ENCODE results near the gene LRPAP1.
"Not testable (repeated sequence)": the region's sequence is repeated elsewhere in the genome, so short reads cannot be mapped to it uniquely, and the experiment has no call there.

Gene LRPAP1, protein sequence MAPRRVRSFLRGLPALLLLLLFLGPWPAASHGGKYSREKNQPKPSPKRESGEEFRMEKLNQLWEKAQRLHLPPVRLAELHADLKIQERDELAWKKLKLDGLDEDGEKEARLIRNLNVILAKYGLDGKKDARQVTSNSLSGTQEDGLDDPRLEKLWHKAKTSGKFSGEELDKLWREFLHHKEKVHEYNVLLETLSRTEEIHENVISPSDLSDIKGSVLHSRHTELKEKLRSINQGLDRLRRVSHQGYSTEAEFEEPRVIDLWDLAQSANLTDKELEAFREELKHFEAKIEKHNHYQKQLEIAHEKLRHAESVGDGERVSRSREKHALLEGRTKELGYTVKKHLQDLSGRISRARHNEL

DNA sequence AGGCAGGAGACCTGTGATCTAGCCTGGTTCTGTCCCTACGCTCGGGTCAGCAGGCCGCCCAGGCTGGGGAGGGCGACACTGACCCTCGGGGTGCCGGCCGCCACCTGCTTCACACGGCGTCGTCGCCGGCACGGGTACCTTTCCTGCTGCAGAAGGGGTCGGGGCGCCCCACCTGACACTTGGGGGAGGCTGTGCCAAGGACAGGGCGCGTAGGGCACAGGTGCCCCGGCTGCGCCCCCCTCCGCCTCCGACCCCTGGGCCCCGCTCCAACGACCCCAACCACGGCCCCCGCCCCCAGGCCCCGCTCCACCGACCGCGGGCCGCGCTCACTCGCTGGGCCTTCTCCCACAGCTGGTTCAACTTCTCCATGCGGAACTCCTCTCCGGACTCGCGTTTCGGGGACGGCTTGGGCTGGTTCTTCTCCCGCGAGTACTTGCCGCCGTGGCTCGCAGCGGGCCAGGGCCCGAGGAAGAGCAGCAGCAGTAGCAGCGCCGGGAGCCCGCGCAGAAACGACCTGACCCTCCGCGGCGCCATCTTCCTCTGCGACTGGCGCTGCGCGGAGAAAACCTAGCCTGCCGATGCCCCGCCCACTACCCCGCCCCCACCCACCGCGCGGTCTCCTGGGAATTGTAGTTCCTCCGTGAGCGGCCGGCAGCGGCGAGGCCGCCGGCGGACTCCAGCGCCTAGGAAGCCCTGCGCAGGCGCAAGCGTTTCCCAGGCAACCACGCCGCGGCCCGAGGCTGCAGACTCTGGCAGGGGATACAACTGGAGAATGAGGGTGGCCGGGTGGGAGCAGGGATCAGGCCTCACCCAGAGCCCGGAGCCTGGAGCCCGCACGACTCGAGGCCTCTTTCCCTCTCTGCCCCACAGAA lies at the start of gene LRPAP1:
Gene LRPAP1 (minus strand): TSS at position 544 of the 872 bp plus-strand sequence. CDS start 10 bp downstream, at position 534.
- DNase-seq (ENCODE audit: low spot score) = peak; percentile 100

DNA sequence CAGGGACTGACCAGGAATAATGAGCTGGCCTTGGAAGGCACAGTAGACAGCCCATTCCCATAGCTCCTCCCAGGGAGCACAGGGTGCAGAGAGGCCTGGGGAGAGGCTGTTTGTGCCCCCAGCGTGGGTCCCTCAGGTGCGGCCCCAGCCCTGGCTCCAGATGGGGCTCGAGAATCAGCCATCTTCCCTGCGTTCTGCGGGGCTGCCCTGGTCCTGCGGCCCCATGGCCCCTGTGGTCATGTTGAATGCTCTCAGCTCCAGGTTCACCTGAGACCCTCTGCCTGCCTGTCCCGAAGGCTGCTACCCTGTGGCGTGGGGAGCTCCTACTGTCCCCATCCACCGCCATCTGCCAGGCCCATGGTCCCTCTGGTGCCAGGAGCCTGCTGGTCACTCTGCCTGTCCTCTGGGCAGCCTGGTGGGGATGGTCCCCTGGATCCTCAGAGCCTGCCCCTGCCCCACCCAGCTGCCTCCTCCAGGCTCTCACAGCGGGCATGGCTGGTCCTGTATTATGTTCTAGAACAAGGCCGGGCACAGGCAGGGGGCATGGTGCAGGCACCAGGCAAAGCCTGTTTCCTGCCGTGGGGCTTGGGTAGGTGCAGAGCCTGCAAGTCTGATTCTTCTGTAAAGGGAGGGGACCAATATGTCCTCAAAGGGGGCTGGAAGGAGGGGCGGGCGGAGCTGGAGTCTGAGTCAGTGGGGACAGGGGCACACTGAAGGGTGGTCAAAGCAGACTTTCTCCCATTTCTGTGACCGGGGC lies 49.3 kb upstream of the LRPAP1 start:
- DNase-seq (ENCODE audit: low spot score) = not testable (repeated sequence)

DNA sequence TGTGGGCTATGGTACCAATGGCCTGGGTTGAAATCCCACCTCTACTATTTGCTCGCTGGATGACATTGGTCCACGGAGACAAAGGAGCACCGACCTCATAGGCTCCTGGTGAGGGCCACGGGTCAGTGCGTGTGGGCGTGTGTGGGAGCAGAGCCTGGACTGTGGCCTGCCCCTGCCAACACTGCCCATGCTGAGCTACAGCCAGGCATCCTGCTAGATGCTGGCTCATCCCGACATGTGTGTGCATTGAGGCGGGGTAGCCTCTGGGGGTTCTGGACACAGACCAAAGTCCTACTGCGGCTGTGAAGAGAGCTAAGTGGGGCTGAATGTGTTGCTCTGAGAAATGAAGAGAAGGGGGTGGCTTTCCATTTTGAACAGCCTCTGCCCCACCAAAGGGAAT lies 48.6 kb upstream of the LRPAP1 start:
- not testable (repeated sequence) for DNase-seq (ENCODE audit: low spot score)

DNA sequence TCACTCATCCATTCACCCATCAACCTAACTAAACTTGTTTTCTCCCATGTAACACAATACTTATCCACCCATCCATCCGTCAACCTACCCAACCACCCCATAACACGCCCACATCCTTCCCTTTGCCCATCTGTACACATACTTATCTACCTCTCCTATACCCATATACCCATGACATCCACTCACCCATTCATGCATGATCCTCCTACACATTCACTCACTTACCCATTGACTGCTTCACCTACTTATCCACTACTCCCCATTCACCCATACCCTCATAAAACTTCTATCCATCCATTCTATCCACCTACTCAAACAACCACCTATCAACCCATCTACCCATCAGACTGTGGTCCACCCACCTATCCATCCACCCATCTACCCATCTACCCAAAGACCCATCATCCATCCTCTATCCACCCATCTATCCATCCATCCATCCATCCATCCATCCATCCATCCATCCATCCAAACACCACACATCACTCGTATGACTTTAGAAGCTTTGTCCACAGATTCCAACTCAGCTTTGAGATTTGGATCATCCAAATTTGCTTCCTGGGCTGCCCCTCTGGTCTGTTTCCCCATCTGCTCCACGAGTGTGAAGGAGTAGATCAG lies 46.4 kb upstream of the LRPAP1 start:
- DNase-seq (ENCODE audit: low spot score) = not testable (repeated sequence)

DNA sequence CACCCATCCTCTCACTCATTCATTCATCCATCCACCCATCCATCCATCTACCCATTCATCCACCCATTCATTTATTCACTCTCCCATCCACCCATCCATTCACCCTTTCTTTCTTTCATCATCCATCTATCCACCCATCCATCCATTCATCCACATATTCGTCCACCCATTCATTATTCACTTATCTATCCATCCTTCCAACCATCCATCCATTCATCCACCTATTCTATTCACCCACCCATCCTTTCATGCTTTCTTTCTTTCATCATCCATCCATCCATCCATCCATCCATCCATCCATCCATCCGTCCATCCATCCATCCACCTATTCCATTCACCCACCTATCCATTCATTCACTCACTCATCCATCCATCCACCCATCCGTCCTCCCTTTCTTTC lies 45.8 kb upstream of the LRPAP1 start:
- DNase-seq (ENCODE audit: low spot score) = not testable (repeated sequence)

DNA sequence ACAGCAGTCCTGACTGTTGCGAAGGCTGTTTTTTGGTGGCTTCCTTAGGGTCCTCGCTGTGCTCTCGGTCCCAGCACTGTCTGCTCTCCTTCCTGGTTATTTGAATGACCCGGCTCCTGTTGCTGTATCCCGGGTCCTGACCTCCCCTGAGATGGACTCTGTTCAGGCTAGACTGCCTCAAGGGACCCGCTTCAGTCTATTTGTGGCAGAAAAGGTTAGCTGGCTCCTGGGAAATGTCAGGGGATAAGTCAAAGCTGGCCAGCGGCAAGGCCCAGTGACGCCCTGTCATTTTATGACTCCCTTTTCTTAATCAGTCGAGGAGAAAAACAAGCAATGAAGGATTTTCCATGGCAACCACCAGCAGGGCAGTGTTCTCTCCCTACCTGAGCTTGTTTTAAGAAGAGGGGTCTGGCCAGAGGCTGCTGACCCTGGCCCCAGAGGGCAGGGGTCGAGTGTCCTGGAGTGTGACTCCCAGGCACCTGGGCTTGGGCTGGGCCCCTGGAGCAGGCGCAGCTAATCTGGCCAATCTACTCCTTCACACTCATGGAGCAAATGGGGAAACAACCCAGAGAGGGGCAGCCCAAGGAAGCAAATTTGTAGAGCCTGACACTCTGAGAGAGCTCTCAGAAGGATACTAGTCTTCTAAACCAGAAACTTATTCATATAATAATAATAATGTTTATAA lies 45.1 kb upstream of the LRPAP1 start:
- not testable (repeated sequence) for DNase-seq (ENCODE audit: low spot score)

DNA sequence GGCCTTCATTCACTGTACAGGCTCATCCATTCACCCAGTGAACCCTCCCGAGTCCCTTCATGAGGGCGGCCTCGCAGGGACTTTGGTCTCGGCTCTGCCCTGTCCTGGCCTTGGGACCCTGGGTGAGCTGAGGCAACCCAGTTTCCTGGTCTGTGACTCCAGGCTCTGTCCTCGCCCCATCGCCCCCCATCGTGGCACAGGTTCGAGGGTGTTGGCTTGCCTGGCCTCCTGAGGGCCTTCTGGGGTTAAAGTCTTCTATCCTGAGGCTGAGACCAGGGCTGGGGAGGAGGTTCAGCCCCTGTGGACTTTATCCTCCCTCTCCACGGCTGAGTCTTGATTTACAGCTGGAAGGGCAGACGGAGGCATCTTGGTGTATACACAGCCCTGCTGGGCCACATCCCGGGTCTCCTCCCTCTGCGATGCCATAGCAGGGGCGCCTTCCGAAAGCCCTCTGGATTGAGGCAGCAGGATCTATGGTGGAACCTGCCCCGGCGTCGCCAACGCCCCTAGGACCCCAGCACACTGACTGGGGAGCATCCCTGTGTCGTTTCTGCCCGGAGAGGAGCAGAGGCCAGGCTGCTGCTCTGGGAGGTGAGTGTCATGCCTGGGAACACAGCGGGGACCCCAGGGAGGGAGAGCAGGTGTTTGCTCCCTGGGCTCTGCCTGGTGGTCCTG lies 44.4 kb upstream of the LRPAP1 start:
- DNase-seq (ENCODE audit: low spot score) = not testable (repeated sequence)

DNA sequence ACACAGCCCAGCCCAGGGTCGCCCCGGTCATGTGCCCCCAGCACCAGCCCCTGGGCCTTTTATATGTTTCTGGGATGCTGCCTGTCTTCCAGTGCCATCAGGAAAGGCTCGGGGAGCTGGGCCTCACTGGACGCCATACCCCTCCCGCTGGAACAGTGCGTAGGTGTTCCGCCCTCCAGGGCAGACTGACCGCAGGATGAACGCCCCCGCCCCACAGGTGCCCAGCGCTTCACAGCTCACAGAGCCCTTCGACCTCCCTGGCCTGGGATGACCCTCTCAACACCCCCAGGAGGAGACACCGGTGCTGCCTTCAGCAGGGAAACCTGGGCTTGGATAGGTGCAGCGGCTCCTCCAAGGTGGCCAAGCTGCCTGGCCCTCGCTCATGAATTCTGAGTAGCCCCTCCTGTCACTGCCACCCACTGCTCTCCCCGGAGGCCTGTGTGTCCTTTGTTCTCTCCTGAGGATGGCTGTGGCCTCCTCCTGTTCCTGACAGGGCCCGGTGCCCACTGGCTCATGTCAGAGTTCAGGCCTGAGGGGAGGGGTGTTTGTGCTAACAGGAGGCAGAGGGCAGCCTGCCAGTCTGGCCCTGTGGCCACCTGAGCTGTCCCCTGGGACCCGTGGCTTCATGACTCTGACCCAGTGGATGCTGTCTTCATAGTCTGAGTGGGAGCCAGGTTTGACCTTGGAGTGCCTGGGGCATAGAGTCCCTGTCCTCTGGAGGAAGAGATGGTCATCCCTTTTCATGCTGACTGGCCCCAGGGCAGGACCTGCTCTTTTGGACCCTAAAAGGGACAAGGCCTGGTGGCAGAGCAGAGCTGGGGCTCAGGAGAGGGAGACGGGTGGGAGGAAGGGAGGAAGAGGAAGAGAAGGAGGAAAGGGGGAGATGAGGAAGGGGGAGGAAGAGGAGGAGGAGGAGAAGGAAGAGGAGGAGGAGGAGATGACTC lies 43.5 kb upstream of the LRPAP1 start:
- not testable (repeated sequence) for DNase-seq (ENCODE audit: low spot score)

DNA sequence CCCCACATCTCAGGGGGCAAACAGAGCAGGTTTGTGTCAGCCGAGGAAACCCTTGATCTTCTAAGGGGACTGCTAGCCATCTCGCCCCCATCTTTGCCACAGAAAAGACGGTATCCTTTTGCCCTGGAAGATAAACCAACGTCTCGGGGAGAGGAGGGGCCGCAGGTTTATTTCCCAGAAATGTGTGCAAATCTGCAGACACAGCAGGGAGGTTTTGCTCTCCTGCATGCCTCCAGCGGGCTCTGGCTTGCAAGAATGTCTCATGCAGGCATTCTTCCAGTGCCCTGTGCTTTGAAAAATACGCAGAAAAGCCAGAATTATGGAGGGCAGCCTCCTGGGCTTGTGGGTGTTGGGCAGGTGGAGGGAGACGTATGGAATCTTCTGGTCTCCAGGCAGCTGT lies 42.6 kb upstream of the LRPAP1 start:
- not testable (repeated sequence) for DNase-seq (ENCODE audit: low spot score)

DNA sequence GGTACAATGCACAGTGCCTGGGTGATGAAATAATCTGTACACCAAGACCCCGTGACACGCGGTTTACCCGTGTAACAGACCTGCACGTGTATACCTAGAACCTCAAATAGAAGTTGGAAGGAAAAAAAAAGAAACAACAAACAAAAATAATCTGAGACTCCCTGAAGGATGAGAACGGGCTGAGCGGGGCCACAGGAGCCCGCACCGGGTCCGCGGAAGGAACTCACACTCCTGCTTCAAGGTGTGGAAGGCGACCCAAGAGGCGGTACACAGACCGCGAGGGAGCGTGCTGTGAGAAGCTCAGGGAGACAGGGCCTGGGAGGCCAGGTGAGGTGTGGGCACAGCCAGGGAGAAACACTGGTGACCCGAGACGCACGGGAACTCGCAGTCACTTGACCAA lies 42.1 kb upstream of the LRPAP1 start:
- DNase-seq (ENCODE audit: low spot score) = not testable (repeated sequence)

DNA sequence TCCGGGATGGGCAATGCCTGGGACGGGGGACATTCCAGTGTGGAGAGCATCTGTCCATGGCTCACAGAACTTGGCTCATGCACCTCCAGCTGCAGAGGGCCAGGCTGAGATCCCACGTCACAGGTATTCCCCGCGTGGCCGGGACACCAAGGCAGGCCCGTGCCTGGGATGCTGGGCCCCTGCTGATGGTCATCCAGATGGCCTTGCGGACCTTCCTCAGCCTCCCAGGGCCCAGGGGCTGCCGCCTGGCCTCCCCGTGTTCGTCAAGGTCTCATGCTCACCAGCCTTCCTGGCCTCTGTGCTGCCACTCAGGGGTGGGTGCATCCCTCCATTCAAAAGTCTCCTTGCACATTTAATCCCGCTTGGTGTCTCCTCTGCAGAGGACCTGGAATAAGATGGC lies 40.9 kb upstream of the LRPAP1 start:
- no peak for DNase-seq (ENCODE audit: low spot score)

DNA sequence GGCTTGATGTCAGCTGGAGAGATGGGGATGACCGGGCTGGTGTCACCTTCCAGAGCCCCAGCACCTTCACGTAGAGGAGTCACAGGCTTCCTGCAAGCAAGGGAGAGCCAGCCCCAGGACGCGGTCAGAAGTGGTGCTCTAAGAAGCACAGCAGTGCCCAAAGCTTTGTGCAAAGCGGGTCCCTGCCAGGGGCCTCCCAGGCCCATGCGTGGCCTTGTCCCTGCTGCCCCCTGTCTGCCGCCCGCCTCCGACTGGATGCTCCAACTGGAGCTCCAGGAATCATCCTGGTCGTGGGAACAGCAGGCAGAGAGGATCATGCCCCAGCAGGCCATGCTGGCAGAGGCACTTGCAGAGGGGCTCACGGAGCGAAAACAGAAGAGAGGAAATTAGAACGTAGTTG lies 40.1 kb upstream of the LRPAP1 start:
- peak; percentile 49 for DNase-seq (ENCODE audit: low spot score)

DNA sequence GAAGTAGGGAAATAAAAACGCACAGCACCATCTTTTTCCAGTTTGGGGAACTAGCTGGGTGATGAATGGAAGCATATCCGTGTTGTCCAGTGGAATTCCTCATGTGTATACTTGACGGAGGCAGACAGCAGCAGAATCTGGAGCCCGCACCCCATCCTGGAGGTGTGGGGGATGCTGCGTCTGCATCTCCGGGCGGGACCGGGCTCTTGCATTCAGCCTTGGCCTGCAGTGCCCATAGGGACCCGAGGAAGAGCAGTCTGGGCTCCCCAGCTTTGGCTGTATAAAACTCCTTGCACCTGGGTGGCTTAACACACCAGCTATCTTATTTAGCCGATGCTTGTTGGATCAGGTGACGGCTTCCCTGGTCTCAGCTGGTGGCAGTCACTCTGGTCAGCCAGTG lies 39.7 kb upstream of the LRPAP1 start:
- DNase-seq (ENCODE audit: low spot score) = no peak

DNA sequence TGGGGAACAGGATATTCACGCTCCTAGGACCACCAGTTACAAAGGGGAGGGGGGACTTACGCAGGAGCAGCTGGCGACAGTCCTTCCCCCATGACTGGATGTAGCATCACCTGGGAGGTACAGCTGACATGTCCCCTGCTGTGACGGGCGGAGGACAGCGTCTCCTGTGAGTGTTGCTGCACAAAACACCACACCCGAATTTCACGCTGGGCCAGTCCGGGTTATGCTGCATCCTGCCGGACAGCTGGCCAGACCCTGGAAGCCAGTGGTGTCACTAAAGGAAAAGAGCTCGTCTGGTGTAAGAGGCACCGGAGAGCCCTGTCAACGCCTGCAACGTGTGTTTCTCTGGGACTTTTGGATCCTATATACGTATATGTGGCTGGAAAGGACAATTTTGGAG lies 38.7 kb upstream of the LRPAP1 start:
- DNase-seq (ENCODE audit: low spot score) = not testable (repeated sequence)

DNA sequence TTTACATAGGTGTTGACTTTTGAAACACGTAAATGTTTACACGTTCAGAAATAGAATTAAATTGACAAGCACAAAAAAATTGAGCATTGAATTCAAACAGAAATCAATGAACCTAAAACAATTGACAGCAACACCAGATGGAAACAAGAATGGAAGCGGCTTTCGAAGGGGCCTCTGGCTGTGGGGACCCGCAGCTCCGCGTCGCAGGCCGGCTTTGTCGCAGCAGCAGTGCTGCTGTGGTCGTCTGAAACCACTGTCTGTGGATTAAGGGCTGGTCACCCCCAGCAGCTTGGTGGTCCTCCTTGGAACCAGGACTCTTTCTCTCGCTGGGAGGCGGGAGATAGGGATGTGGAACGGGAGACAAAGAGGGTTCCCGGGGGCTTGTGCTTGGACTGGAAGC lies 37.4 kb upstream of the LRPAP1 start:
- DNase-seq (ENCODE audit: low spot score) = not testable (repeated sequence)

DNA sequence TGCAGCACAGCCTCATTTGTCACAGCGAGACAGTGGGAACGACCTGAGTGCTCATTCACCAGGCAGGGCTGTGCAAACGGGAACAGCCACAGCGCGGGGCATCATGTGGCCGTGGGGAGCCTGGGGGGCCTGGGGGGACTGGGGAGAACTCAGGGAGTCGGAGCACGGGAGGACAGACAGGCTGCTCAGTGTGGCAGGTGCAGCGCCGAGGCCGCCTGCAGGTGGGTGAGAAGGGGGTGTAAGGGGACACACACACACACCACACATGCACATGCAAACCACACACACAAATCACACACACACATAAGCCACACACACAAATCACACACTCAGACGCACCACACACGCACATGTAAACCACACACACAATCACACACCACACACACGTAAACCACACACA lies 34.5 kb upstream of the LRPAP1 start:
- DNase-seq (ENCODE audit: low spot score) = not testable (repeated sequence)

DNA sequence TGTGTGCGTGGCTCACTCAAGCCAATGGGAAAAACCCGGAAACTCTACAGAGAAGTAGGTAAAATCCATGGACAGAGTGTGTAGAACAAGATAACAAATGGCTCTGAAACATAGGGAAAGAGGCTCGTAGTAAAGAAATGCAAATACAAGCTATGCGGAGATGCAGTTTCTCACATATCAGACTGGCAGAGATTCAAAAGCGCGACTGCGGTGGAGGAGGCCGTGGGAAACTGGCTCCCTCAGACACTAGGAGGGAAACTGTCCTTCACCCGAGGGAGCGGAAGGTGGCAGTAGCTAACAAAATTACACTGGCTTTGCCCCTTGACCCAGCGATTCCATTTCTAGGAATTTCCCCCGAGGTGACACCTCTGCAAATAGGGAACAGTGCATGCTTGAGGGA lies 34.1 kb upstream of the LRPAP1 start:
- not testable (repeated sequence) for DNase-seq (ENCODE audit: low spot score)

DNA sequence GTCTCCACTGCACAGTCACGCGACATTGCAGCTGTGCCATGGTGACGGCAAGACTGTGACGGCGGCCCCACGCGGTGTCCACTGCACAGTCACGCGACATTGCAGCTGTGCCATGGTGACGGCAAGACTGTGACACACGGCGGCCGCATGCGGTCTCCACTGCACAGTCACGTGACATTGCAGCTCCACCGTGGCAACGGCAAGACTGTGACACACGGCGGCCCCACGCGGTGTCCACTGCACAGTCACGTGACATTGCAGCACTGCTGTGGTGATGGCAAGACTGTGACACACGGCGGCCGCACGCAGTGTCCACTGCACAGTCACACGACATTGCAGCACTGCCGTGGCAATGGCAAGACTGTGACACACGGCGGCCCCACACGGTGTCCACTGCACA lies 32.7 kb upstream of the LRPAP1 start:
- not testable (repeated sequence) for DNase-seq (ENCODE audit: low spot score)

DNA sequence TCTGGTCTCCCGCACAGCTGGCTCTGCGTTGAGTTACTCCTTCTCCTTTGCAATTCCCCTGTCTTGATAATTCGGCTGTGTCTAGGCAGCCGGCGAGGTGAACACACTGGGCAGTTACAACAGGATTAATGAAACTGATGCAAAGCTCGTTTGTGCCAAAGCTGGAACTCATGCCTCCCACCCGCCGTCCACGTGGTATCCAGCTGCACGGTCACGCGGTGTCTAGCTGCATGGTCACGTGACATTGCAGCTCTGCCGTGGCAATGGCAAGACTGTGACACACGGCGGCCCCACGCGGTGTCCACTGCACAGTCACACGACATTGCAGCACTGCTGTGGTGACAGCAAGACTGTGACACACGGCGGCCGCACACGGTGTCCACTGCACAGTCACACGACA lies 31.2 kb upstream of the LRPAP1 start:
- no peak for DNase-seq (ENCODE audit: low spot score)

DNA sequence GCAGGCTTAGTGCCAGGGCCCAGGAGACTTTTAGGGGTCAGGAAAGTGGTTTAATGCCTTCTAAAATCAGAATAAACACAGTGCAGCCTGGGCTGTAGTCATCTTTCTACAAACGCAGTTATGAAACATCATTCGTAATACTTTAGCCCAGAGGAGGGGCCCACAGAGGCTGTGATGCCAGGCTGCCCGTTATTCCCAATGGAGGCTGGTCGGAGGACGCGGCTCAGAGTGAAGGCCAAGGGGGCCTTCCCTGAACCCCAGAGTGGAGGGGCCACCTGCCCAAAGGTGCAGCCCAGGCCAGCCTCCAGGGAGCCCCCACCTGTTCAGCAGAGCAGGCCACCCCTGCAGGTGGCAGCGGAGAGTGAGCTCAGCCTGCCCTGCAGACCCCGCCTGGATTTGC lies 29.9 kb upstream of the LRPAP1 start:
- DNase-seq (ENCODE audit: low spot score) = not testable (repeated sequence)
